Pancreas (tissue), 10 donors: ENCODE results near the gene ABO. TPM values are rescaled to one million over a fixed set of nuclear protein-coding genes. Genes with fewer than 3 reads are reported as not detected.

Experiments
- ATAC-seq, 4 donors: fragments of 200-7000 bp; cut with Tn5 transposase; one replicate each; pipeline versions ENCODE4 v1.8.0 to v1.9.1; 2020; ENCODE audit warnings: mild to moderate bottlenecking in 4 of 4, moderate library complexity in 4 of 4
- DNase-seq, 6 donors: peaks; one replicate each; pipeline ENCODE4 v3.0.0-alpha.2; 2020
- FAIRE-seq: peaks from 2 replicates; lab custom pipeline; 2012; peaks lifted over from hg19 to GRCh38; lab: Jason Lieb, UNC
- H3K27ac ChIP-seq, 4 donors: fragments of 200-600 bp; sonication (generic); 1 replicate in 3 of 4; 2 replicates in 1 of 4; pipeline versions ENCODE4 v1.5.0 to v1.8.0; 2020
- H3K27me3 ChIP-seq, 4 donors: fragments of 200-600 bp; one replicate each; pipeline ENCODE4 v1.8.0; 2021
- H3K36me3 ChIP-seq, 3 donors: fragments of 200-600 bp; sonication (generic) in 1 of 3; one replicate each; pipeline versions ENCODE4 v1.5.0 to v1.8.0; 2020 to 2021
- H3K4me1 ChIP-seq, 3 donors: fragments of 200-600 bp; one replicate each; pipeline ENCODE4 v1.8.0; 2021
- H3K4me3 ChIP-seq, 4 donors: fragments of 200-600 bp; sonication (generic) in 2 of 4; one replicate each; pipeline versions ENCODE4 v1.5.0 to v1.8.0; 2020 to 2021
- H3K9me3 ChIP-seq, 4 donors: fragments of 200-600 bp; one replicate each; pipeline ENCODE4 v1.8.0; 2021
- WGBS, 2 donors: extraction: QIAGEN DNeasy Blood & Tissue Kit; methylation state at CpG; one replicate each; pipeline ENCODE4 v1.1.7; 2013; 5-methylcytosine and 5-hydroxymethylcytosine counted together
- intact Hi-C, 3 donors: fragments of 100-400 bp; cut with DNase I; formaldehyde crosslinking; loops; one replicate each; pipeline versions ENCODE4 v1.11.1 to v1.14.2; 2022
- polyA plus RNA-seq, 2 donors: library from polyadenylated mRNA; stranded (reverse); fragments of 200-250 nt; gene quantifications; one replicate each; pipeline ENCODE4 v1.2.3, GENCODE V29; 2013
- total RNA-seq, 6 donors: library from RNA; stranded (reverse); fragmentation: NEBNext Ultra II Directional in 4 of 6; extraction: Animal tissue kit (Norgen Biotek cat#: 25700) in 4 of 6; gene quantifications; one replicate each; pipeline versions ENCODE4 v1.2.1 to v1.2.4, GENCODE V29; 2021 to 2023
- TF ChIP-seq, protein P1 (sequence below), 4 donors: fragments of 200-600 bp; sonication (generic) in 3 of 4; IDR thresholded peaks; one replicate each; pipeline versions ENCODE4 v1.5.0 to v1.8.0; 2021; ENCODE audit warnings: antibody characterized with exemption in 4 of 4
- donor health status: healthy with polysubstance abuse.
- donor health status: DM: no; HTN: no; CAD: no; lungs with moderate emphysema.
- donor health status: DM: no; HTN: no; CAD: no.
- donor health status: control.
- donor health status: control.
- donor health status: Bipolar disorder and iron deficiency.
- donor health status: DM: yes; HTN: yes; CAD: no.
- donor health status: DM: no; HTN: no; CAD: no.
- donor health status: DM: no; HTN: no; CAD: no.
- donor health status: DM: yes; HTN: yes; CAD: no.

ABO gene
- total and polyA plus RNA-seq, 8 donors = 2.1 to 10.2 (median 5.4) TPM

DNA sequence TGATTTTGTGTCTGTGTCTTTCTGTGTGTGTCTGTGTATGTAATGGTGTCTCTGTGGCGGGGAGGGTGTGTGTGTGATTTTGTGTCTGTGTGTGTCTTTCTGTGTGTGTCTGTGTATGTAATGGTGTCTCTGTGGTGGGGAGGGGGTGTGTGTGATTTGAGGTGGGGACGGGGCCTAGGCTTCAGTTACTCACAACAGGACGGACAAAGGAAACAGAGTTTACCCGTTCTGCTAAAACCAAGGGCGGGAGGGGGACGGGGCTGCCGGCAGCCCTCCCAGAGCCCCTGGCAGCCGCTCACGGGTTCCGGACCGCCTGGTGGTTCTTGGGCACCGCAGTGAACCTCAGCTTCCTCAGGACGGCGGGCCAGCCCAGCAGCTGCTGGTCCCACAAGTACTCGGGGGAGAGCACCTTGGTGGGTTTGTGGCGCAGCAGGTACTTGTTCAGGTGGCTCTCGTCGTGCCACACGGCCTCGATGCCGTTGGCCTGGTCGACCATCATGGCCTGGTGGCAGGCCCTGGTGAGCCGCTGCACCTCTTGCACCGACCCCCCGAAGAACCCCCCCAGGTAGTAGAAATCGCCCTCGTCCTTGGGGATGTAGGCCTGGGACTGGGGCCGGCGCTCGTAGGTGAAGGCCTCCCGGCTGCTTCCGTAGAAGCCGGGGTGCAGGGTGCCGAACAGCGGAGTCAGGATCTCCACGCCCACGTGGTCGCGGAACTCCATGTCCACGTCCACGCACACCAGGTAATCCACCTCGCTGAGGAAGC lies 19.4 kb downstream of the ABO start:
- H3K36me3 ChIP-seq = no peaks in the 10 kb centered on the region
- WGBS, 2 donors = 94 to 95% methylated on average over 41 to 42 of the region's 42 CpGs
- DNase-seq (peak in 1 of 6 donors; percentile 48), FAIRE-seq (no peak), ATAC-seq (no peak)
- TF ChIP-seq, protein P1, sequence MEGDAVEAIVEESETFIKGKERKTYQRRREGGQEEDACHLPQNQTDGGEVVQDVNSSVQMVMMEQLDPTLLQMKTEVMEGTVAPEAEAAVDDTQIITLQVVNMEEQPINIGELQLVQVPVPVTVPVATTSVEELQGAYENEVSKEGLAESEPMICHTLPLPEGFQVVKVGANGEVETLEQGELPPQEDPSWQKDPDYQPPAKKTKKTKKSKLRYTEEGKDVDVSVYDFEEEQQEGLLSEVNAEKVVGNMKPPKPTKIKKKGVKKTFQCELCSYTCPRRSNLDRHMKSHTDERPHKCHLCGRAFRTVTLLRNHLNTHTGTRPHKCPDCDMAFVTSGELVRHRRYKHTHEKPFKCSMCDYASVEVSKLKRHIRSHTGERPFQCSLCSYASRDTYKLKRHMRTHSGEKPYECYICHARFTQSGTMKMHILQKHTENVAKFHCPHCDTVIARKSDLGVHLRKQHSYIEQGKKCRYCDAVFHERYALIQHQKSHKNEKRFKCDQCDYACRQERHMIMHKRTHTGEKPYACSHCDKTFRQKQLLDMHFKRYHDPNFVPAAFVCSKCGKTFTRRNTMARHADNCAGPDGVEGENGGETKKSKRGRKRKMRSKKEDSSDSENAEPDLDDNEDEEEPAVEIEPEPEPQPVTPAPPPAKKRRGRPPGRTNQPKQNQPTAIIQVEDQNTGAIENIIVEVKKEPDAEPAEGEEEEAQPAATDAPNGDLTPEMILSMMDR (IDR thresholded peaks at IDR 0.05) = no peak
- intact Hi-C loops = no loop called here
- no peaks in the 10 kb centered on the region for H3K4me1 ChIP-seq
- no peaks in the 10 kb centered on the region for H3K9me3 ChIP-seq
- H3K27ac ChIP-seq = no peak overlapping the region
- no peaks in the 10 kb centered on the region for H3K27me3 ChIP-seq
- H3K4me3 ChIP-seq = no peak overlapping the region

DNA sequence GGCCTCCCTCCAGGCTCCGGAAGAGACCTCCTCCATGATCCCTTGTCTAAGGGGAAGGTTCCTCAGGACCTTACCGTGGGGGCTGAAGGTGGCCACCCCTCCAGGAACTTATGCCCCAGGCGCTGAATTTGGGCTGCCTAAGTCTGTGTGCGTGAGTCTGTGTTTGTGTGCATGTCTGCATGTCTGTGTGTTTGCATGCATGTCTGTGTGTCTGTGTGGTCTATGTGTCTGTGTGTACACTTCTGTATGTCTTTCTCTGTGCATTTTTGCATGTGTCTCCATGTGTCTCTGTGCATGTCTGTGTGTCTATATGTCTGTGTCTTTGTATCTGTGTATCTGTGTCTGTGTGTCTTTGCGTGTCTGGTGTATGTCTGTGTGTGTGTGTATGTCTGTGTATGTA lies 20.5 kb downstream of the ABO start:
- FAIRE-seq = no peak
- H3K4me1 ChIP-seq = no peaks in the 10 kb centered on the region

DNA sequence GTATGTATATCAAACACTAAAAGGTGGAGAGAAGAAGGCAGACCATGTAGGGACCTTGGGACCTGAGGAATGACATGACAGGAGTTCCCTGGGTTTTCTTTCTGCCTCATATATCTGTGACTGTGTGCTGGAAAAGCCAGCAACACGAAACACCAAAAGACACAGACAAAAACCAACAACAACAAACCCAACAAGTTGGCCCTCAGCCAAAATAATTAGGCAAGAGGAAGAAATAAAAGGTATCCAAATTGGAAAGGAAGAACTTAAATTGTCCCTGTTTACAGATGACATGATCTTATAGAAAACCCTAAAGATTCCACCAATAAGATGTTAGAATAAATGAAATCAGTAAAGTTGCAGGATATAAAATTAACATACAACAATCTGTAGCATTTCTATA lies 21.7 kb downstream of the ABO start:
- Histone ChIP-seq H3K4me1 (no peaks in the 10 kb centered on the region), H3K36me3 (no peaks in the 10 kb centered on the region), H3K27me3 (no peaks in the 10 kb centered on the region), H3K9me3 (no peaks in the 10 kb centered on the region), H3K4me3 (no peak overlapping the region), H3K27ac (no peak overlapping the region)
- TF ChIP-seq, protein P1 (IDR thresholded peaks at IDR 0.05) = no peak
- intact Hi-C loops = no loop called here
- no peak for ATAC-seq
- no peak for FAIRE-seq
- WGBS, 2 donors = 67 to 79% methylated on average over 1 of the region's 1 CpG
- no peak for DNase-seq

More for the DNA sequence above, 20.5 kb downstream of the ABO start:
- intact Hi-C loops = no loop called here
- 90 to 91% methylated on average over 5 of the region's 5 CpGs for WGBS, 2 donors
- Histone ChIP-seq H3K36me3 (no peaks in the 10 kb centered on the region), H3K27me3 (no peaks in the 10 kb centered on the region), H3K4me3 (no peak overlapping the region), H3K27ac (no peak overlapping the region), H3K9me3 (no peaks in the 10 kb centered on the region)
- ATAC-seq (no peak), DNase-seq (no peak)
- TF ChIP-seq, protein P1 (IDR thresholded peaks at IDR 0.05) = no peak

DNA sequence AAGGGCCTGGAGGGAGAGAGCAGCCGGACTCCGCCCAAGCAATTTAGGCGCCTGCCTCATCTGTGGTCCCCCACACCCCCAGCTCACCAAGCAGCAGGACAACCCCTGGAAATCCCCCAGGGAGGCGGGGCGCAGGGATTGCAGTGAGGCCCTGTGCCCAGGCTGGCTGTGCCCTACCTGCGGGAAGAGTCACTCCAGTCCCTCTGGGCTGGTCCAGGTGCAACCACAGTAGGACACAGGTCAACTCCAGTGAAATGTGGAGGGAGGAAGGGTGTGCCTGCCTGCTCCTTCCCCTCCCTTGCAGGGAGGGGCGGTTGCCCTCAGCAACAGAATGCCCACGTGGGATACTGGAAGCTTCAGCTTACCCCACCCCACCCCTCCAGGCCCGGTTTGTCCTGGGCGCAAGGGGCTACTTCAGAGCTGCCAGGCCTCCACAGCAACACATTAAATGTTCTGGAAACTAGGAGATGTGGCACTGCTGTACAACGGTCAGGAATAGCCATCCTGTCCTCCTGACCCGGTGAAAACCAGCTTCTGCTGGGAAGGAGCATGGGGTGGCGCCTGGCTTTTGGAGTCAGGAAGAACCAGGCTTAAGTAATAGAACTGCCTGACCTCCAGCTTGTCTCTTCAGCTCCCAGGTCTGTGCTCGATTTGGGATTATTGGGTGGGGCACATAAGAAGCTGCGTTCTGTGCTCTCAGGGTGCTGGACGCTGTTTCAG lies 22.5 kb downstream of the ABO start:
- no peaks in the 10 kb centered on the region for H3K9me3 ChIP-seq
- no peak for FAIRE-seq
- H3K27me3 ChIP-seq = no peaks in the 10 kb centered on the region

More for the DNA sequence above, 22.5 kb downstream of the ABO start:
- intact Hi-C loops = no loop called here
- TF ChIP-seq, protein P1 (IDR thresholded peaks at IDR 0.05) = no peak
- Histone ChIP-seq H3K4me1 (no peaks in the 10 kb centered on the region), H3K4me3 (no peak overlapping the region), H3K36me3 (no peaks in the 10 kb centered on the region), H3K27ac (no peak overlapping the region)
- ATAC-seq (peak in 3 of 4 donors; percentile 73 to 84 (median 75)), DNase-seq (no peak)
- 77 to 80% methylated on average over 16 of the region's 16 CpGs for WGBS, 2 donors
